Lung (tissue), 12 donors: Measurements from ENCODE around the gene PRRX2. TPM values are rescaled to one million over a fixed set of nuclear protein-coding genes. Genes with fewer than 3 reads are reported as not detected.

ENCODE experiments used
- ATAC-seq: fragments of 200-7000 bp; cut with Tn5 transposase; one replicate; pipeline ENCODE4 v1.9.1; 2020; ENCODE audit warnings: moderate number of reproducible peaks; ENCODE audit not compliant: insufficient read depth, low FRiP score
- DNase-seq, 3 donors: peaks; one replicate each; pipeline ENCODE4 v3.0.0-alpha.2; 2013 to 2017
- H3K27ac ChIP-seq, 2 donors: one replicate each; pipeline ENCODE4 v1.5.1; 2013; ENCODE audit warnings: mild to moderate bottlenecking in 2 of 2, moderate library complexity in 2 of 2, control low read depth in 1 of 2, inconsistent platforms in 1 of 2, low read depth in 1 of 2, low read length in 1 of 2
- H3K27me3 ChIP-seq, 3 donors: one replicate each; pipeline ENCODE4 v1.5.1; 2013; ENCODE audit warnings: low read length in 2 of 3; ENCODE audit not compliant: control insufficient read depth in 3 of 3, insufficient read depth in 3 of 3
- H3K36me3 ChIP-seq, 4 donors: one replicate each; pipeline ENCODE4 v1.5.1; 2013; ENCODE audit warnings: low read length in 4 of 4, mild to moderate bottlenecking in 1 of 4, moderate library complexity in 1 of 4; ENCODE audit not compliant: control insufficient read depth in 4 of 4, insufficient read depth in 4 of 4
- H3K4me1 ChIP-seq, 5 donors: one replicate each; pipeline ENCODE4 v1.5.1; 2013; ENCODE audit warnings: low read length in 5 of 5, mild to moderate bottlenecking in 2 of 5, moderate library complexity in 1 of 5; ENCODE audit not compliant: control insufficient read depth in 5 of 5, insufficient read depth in 5 of 5
- H3K4me3 ChIP-seq: one replicate; pipeline ENCODE4 v1.5.1; 2013; ENCODE audit warnings: mild to moderate bottlenecking, control low read depth, moderate library complexity
- H3K9ac ChIP-seq, 2 donors: one replicate each; pipeline ENCODE4 v1.5.1; 2013; ENCODE audit warnings: low read length in 2 of 2, control low read depth in 1 of 2; ENCODE audit not compliant: insufficient read depth in 1 of 2
- H3K9me3 ChIP-seq, 4 donors: one replicate each; pipeline ENCODE4 v1.5.1; 2013; ENCODE audit warnings: low read length in 3 of 4, mild to moderate bottlenecking in 1 of 4, moderate library complexity in 1 of 4; ENCODE audit not compliant: control insufficient read depth in 4 of 4, insufficient read depth in 3 of 4
- CTCF ChIP-seq: IDR thresholded peaks from 2 replicates; pipeline ENCODE4 v1.5.1; 2012; ENCODE audit warnings: mild to moderate bottlenecking; ENCODE audit errors: control extremely low read depth, extremely low read depth
- WGBS, 2 donors: extraction: QIAGEN DNeasy Blood & Tissue Kit; methylation state at CpG; one replicate each; pipeline ENCODE4 v1.1.7; 2013; 5-methylcytosine and 5-hydroxymethylcytosine counted together
- polyA plus RNA-seq, 2 donors: library from polyadenylated mRNA; stranded (reverse); fragments of 200-250 nt; gene quantifications; one replicate each; pipeline ENCODE4 v1.2.1, GENCODE V29; 2013
- total RNA-seq, 2 donors: library from RNA; depleted of rRNA in 1 of 2; stranded (reverse); fragments of >200 nt in 1 of 2; gene quantifications; one replicate each; pipeline ENCODE4 v1.2.1, GENCODE V29; 2014 to 2021
- donor health status: control.
- donor health status: control.
- donor health status: Bipolar disorder and iron deficiency.
- donor health status: healthy.
- donor health status: DM: yes; HTN: yes; CAD: no.

The PRRX2 gene
- total and polyA plus RNA-seq, 4 donors, result 2.2 to 3.8 (median 3.5) TPM

- no peak overlapping the region for H3K4me3 ChIP-seq
- peaks cover 0 to 2% (median 0%) of the 10 kb centered on the region in 4 donors for H3K36me3 ChIP-seq
- H3K9me3 ChIP-seq, result peaks cover 0 to 1% (median 0%) of the 10 kb centered on the region in 4 donors
- TF ChIP-seq CTCF, result no peak
- WGBS, 2 donors, result 17 to 25% methylated on average over 9 of the region's 9 CpGs
- no peak overlapping the region for H3K9ac ChIP-seq
- ATAC-seq (no peak), DNase-seq (peak in 1 of 3 donors; percentile 31)
- H3K4me1 ChIP-seq, result peaks cover 0 to 26% (median 14%) of the 10 kb centered on the region in 5 donors
- H3K27me3 ChIP-seq, result no peaks in the 10 kb centered on the region
- no peak overlapping the region for H3K27ac ChIP-seq
Measured at GRCh38 chr9:129624947-129625346, 40.5 kb upstream of the PRRX2 start.

GRCh38 chr9:129626079-129626624 is 39.3 kb upstream of the PRRX2 start, which contains the start of gene NTMT1:
Gene NTMT1, plus strand, starts transcription at chr9:129626163. Its CDS starts 6,541 bp downstream, at chr9:129632704.
- Histone ChIP-seq H3K27me3 (no peaks in the 10 kb centered on the region), H3K4me3 (peak within 1 kb of the TSS; percentile 63), H3K9ac (peak within 1 kb of the TSS; percentile 2 to 58), H3K4me1 (peaks cover 0 to 26% (median 10%) of the 10 kb centered on the region in 5 donors), H3K9me3 (no peaks in the 10 kb centered on the region), H3K36me3 (peaks cover 0 to 2% (median under 1%) of the 10 kb centered on the region in 4 donors), H3K27ac (peak within 1 kb of the TSS; percentile 90 to 94)
- ATAC-seq (peak; percentile 92), DNase-seq (peak; percentile 90 to 92 (median 91))
- no peak for TF ChIP-seq CTCF
- WGBS, 2 donors, result 0 to 1% methylated on average over 48 to 55 of the region's 55 CpGs

- Histone ChIP-seq H3K36me3 (peaks cover 0 to 6% (median 1%) of the 10 kb centered on the region in 4 donors), H3K9ac (peak overlapping the region; percentile 2 to 58), H3K27ac (peak overlapping the region; percentile 90 to 94), H3K4me1 (peaks cover 0 to 26% (median 12%) of the 10 kb centered on the region in 5 donors), H3K4me3 (peak overlapping the region; percentile 63), H3K9me3 (no peaks in the 10 kb centered on the region), H3K27me3 (no peaks in the 10 kb centered on the region)
- ATAC-seq (peak; percentile 16), DNase-seq (no peak)
- TF ChIP-seq CTCF, result no peak
- WGBS, 2 donors, result 2 to 5% methylated on average over 20 of the region's 20 CpGs
Measured at GRCh38 chr9:129626625-129627284, 38.7 kb upstream of the PRRX2 start.
